OCI-LY1 (cell line): ENCODE results near the gene STK39.
"Not testable (repeated sequence)": the region's sequence is repeated elsewhere in the genome, so short reads cannot be mapped to it uniquely, and the experiment has no call there.

Source experiments
- H2AFZ ChIP-seq: fragments of 200-600 bp; sonication (generic), shearing (Covaris generic); 2 replicates; pipeline ENCODE4 v1.6.0; 2014; ENCODE audit warnings: antibody characterized with exemption, mild to moderate bottlenecking, low read length
- H3F3A ChIP-seq: fragments of 200-600 bp; sonication (generic), shearing (Covaris generic); 2 replicates; pipeline ENCODE4 v1.6.0; 2014; ENCODE audit warnings: mild to moderate bottlenecking, antibody characterized with exemption, low read length, moderate library complexity; ENCODE audit not compliant: insufficient read depth
- H3K27ac ChIP-seq: fragments of 200-600 bp; sonication (generic); 2 replicates; pipeline ENCODE4 v1.5.1; 2014; ENCODE audit warnings: low read length, mixed run types, mild to moderate bottlenecking, low read depth; ENCODE audit not compliant: poor library complexity, severe bottlenecking
- H3K27me3 ChIP-seq: fragments of 200-600 bp; sonication (generic); 2 replicates; pipeline ENCODE4 v1.6.0; 2014; ENCODE audit warnings: antibody characterized with exemption, mild to moderate bottlenecking, low read length, moderate library complexity; ENCODE audit not compliant: insufficient read depth
- H3K36me3 ChIP-seq: fragments of 200-600 bp; sonication (generic); 2 replicates; pipeline ENCODE4 v1.6.1; 2014; ENCODE audit warnings: mild to moderate bottlenecking, antibody characterized with exemption, low read length, moderate library complexity, mixed read lengths; ENCODE audit not compliant: insufficient read depth
- H3K4me1 ChIP-seq: fragments of 200-600 bp; sonication (generic); 2 replicates; pipeline ENCODE4 v1.5.1; 2014; ENCODE audit warnings: mild to moderate bottlenecking, low read length, moderate library complexity; ENCODE audit not compliant: insufficient read depth, severe bottlenecking
- H3K4me2 ChIP-seq: fragments of 200-600 bp; sonication (generic), shearing (Covaris generic); 2 replicates; pipeline ENCODE4 v1.6.1; 2014; ENCODE audit warnings: low read length
- H3K4me3 ChIP-seq: fragments of 200-600 bp; sonication (generic); 2 replicates; pipeline ENCODE4 v1.5.1; 2014; ENCODE audit warnings: low read length, low read depth, mild to moderate bottlenecking, mixed read lengths; ENCODE audit not compliant: poor library complexity, severe bottlenecking
- H3K79me2 ChIP-seq: fragments of 200-600 bp; shearing (Covaris generic); 2 replicates; pipeline ENCODE4 v1.6.1; 2016; ENCODE audit warnings: mixed run types, low read length, mixed read lengths; ENCODE audit not compliant: insufficient read depth
- H3K9ac ChIP-seq: fragments of 200-600 bp; sonication (generic), shearing (Covaris generic); 2 replicates; pipeline ENCODE4 v1.6.1; 2014; ENCODE audit warnings: mild to moderate bottlenecking, low read length, mixed read lengths
- H3K9me2 ChIP-seq: fragments of 200-600 bp; sonication (generic), shearing (Covaris generic); 2 replicates; pipeline ENCODE4 v1.6.1; 2014; ENCODE audit warnings: low read depth, mild to moderate bottlenecking, low read length, mixed read lengths
- H3K9me3 ChIP-seq: fragments of 200-600 bp; shearing (Covaris generic); 2 replicates; pipeline ENCODE4 v1.6.1; 2014; ENCODE audit warnings: low read length, mixed read lengths
- H4K20me1 ChIP-seq: fragments of 200-600 bp; sonication (generic), shearing (Covaris generic); 2 replicates; pipeline ENCODE4 v1.6.0; 2016; ENCODE audit warnings: mild to moderate bottlenecking, low read length; ENCODE audit not compliant: insufficient read depth
- CTCF ChIP-seq: fragments of 200-600 bp; sonication (generic), shearing (Covaris generic); IDR thresholded peaks from 2 replicates; pipeline ENCODE4 v1.5.1; 2017; ENCODE audit warnings: mild to moderate bottlenecking, antibody characterized with exemption, low read length, moderate library complexity, mixed read lengths
- EZH2 ChIP-seq: fragments of 200-600 bp; sonication (generic), shearing (Covaris generic); IDR thresholded peaks from 2 replicates; pipeline ENCODE4 v1.8.0; 2017; ENCODE audit warnings: borderline replicate concordance, mixed run types, mild to moderate bottlenecking, antibody characterized with exemption, low read length, moderate library complexity, mixed read lengths

The STK39 gene

GRCh38 chr2:168047091-168047690, 200.2 kb downstream of the STK39 start:
- Histone ChIP-seq H3K9me2 (no peaks in the 10 kb centered on the region), H3K9me3 (no peaks in the 10 kb centered on the region), H3K79me2 (no peaks in the 10 kb centered on the region), H3K4me2 (no peak overlapping the region), H3K27me3 (no peaks in the 10 kb centered on the region), H3K36me3 (no peaks in the 10 kb centered on the region; the same call in 1 of the 2 replicates), H2AFZ (no peak overlapping the region), H3K27ac (no peak overlapping the region), H3K4me1 (peaks cover 28% of the 10 kb centered on the region), H4K20me1 (no peaks in the 10 kb centered on the region), H3F3A (no peaks in the 10 kb centered on the region), H3K9ac (no peak overlapping the region), H3K4me3 (no peak overlapping the region)
- TF ChIP-seq EZH2 = no peak
- TF ChIP-seq CTCF = no peak

GRCh38 chr2:168044579-168044978, 202.8 kb downstream of the STK39 start:
- Histone ChIP-seq H3K4me2 (no peak overlapping the region), H3K9me3 (no peaks in the 10 kb centered on the region), H3K27me3 (no peaks in the 10 kb centered on the region), H2AFZ (no peak overlapping the region), H3F3A (no peaks in the 10 kb centered on the region), H3K4me1 (peaks cover 43% of the 10 kb centered on the region), H3K9ac (no peak overlapping the region), H3K27ac (peak overlapping the region; percentile 9), H4K20me1 (no peaks in the 10 kb centered on the region), H3K36me3 (no peaks in the 10 kb centered on the region), H3K4me3 (no peak overlapping the region), H3K9me2 (no peaks in the 10 kb centered on the region), H3K79me2 (no peaks in the 10 kb centered on the region)
- TF ChIP-seq CTCF (no peak), EZH2 (no peak)

- Histone ChIP-seq H3K27me3 (no peaks in the 10 kb centered on the region), H3K36me3 (no peaks in the 10 kb centered on the region), H3F3A (no peaks in the 10 kb centered on the region), H2AFZ (no peak overlapping the region), H3K4me3 (no peak overlapping the region), H3K4me1 (peaks cover 43% of the 10 kb centered on the region), H3K9ac (no peak overlapping the region), H3K27ac (peak overlapping the region; percentile 9), H4K20me1 (no peaks in the 10 kb centered on the region), H3K79me2 (no peaks in the 10 kb centered on the region), H3K9me3 (no peaks in the 10 kb centered on the region), H3K4me2 (no peak overlapping the region), H3K9me2 (no peaks in the 10 kb centered on the region)
- TF ChIP-seq CTCF (no peak), EZH2 (no peak)
Observed at GRCh38 chr2:168044176-168044575, 203.2 kb downstream of the STK39 start.

GRCh38 chr2:168042127-168042824, 205.1 kb downstream of the STK39 start:
- H3K9me3 ChIP-seq, H2AFZ ChIP-seq, H3K9ac ChIP-seq, H4K20me1 ChIP-seq, H3K27me3 ChIP-seq, H3K79me2 ChIP-seq, H3K9me2 ChIP-seq, H3F3A ChIP-seq, H3K4me3 ChIP-seq, H3K36me3 ChIP-seq: not testable (repeated sequence)
- Histone ChIP-seq H3K27ac (peak overlapping the region; percentile 72), H3K4me1 (peaks cover 43% of the 10 kb centered on the region), H3K4me2 (peak overlapping the region; percentile 49)
